ENCODE measurements around the gene PGLYRP4. TPM values are rescaled to one million over a fixed set of nuclear protein-coding genes. Genes with fewer than 3 reads are reported as not detected.
A peak's percentile ranks its signal among the peaks of the same experiment; 100 is the strongest.

PGLYRP4 gene
- total and polyA plus RNA-seq, 12 donors, result not detected

DNA sequence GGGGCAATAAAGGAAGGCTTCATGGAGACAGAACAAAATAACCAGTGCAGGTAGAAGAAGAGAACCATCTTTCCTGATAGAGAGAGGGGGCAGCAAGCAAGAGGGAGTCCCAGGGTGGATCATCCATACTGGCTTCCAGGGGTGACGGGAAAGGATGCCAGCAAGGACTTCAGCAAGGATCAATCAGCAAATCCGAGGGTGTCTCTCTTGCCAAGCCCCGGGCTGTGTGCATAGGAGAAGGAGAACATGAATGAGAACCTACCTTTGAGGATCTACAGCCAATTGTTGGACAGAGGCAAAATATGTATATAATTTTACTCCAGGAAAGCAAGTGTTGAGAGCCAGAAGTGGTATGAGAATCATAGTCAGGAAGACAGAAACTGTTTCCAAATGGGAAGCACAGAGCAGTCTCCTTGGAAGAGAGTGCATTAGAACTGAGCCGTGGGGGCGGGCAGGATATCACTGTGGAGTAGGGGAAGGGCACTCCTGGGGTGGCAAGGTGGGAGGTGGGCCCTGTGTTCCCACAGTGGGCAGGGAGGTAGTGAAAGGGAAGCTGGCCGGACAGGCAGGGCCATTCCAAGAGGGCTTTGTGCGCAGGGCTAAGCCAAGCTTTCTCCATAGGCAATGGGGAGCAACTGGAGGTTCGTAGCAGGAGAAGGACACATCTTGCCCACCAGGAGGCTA, 7.9 kb upstream of the PGLYRP4 start:
- Histone ChIP-seq H3K27ac (no peak overlapping the region), H3K27me3 (peaks cover 8% of the 10 kb centered on the region), H3K4me1 (replicated peaks in 1 of 2) (no peaks in the 10 kb centered on the region), H3K4me3 (no peak overlapping the region), H3K36me3 (replicated peaks in 1 of 2) (no peaks in the 10 kb centered on the region), H3K9me3 (replicated peaks in 1 of 3) (no peaks in the 10 kb centered on the region)
- TF ChIP-seq, protein P1, sequence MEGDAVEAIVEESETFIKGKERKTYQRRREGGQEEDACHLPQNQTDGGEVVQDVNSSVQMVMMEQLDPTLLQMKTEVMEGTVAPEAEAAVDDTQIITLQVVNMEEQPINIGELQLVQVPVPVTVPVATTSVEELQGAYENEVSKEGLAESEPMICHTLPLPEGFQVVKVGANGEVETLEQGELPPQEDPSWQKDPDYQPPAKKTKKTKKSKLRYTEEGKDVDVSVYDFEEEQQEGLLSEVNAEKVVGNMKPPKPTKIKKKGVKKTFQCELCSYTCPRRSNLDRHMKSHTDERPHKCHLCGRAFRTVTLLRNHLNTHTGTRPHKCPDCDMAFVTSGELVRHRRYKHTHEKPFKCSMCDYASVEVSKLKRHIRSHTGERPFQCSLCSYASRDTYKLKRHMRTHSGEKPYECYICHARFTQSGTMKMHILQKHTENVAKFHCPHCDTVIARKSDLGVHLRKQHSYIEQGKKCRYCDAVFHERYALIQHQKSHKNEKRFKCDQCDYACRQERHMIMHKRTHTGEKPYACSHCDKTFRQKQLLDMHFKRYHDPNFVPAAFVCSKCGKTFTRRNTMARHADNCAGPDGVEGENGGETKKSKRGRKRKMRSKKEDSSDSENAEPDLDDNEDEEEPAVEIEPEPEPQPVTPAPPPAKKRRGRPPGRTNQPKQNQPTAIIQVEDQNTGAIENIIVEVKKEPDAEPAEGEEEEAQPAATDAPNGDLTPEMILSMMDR (IDR thresholded peaks at IDR 0.05), result no peak
- no peak for TF ChIP-seq POLR2A (IDR thresholded peaks at IDR 0.05)
- DNase-seq, result peak in 2 of 7 donors; percentile 11 to 24
- intact Hi-C loops (cut with DNase I), result no loop called here
- 78 to 85% (median 84%) methylated on average over 8 of the region's 8 CpGs for WGBS, 4 donors

DNA sequence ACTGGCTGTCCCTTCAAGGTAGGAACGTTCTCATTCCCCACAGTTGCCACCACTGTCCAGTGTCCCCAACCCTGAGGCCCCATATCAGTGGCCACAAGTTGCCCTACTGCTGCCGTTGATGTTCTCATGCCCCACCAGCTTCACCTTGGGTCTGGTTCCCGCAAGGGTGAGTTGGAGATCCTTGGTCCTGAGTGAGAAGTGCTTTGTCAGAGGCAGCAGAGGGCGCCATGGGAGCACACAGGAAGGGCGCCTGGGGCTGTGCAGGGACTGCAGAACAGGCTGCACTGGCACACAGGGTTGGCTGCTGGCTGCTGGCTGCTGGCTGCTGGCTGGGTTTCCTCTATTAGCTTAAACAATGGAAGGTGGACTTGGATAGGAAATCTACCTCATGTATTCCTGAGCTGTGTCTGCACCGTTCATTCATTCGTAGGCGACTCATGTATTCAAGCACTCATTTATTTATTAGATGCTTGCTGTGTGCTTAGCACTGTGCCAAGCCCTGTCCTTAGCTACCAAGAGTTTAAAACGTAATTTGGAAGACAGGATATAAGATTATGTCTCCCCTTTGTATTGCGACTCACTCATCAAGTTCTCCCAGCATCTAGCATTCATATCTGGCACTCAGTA, 6.9 kb upstream of the PGLYRP4 start:
- Histone ChIP-seq H3K4me3 (no peak overlapping the region), H3K27me3 (peaks cover 12% of the 10 kb centered on the region), H3K4me1 (replicated peaks in 1 of 2) (no peaks in the 10 kb centered on the region), H3K36me3 (replicated peaks in 1 of 2) (no peaks in the 10 kb centered on the region), H3K9me3 (replicated peaks in 1 of 3) (no peaks in the 10 kb centered on the region), H3K27ac (no peak overlapping the region)
- TF ChIP-seq, protein P1 (IDR thresholded peaks at IDR 0.05), result peak; percentile 30 to 64 (median 46)
- TF ChIP-seq POLR2A (IDR thresholded peaks at IDR 0.05), result no peak
- 43 to 60% (median 53%) methylated on average over 8 to 10 of the region's 10 CpGs for WGBS, 4 donors
- intact Hi-C loops (cut with DNase I), result no loop called here
- DNase-seq, result peak in 6 of 7 donors; percentile 59 to 76 (median 68)

DNA sequence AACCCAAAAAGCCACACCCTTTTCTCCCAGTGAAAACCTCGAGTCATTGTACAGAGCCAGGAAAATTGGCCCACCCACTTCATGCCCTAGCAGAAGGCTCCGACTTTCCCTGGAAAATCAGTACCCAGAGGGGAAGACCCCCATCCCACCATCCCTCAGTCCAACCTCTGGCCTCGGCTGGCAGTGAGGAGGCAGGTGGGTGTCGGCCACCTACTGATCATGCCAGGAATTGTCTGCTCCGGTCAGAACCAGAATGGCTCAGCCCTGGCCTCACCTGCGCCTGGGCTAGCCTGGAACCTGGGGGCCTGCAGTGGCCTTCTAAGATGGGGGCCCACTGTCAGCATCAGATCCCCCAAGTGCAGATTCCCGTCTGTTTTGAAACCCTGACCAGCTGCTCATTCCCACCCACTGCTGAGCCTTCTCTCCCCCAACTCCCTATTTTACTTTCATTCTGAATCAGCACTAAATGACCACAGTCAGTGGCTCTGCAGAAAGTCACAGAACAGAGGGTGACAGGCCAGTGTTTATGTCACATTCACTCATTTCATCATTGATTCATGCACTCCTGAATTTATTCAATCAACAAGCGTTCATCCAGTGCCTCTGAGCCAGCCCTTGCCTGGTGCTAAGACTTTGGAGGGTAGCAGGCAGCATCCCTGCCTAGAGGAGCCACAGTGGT, 6.0 kb upstream of the PGLYRP4 start:
- Histone ChIP-seq H3K36me3 (replicated peaks in 1 of 2) (no peaks in the 10 kb centered on the region), H3K4me1 (replicated peaks in 1 of 2) (no peaks in the 10 kb centered on the region), H3K27me3 (peaks cover 18% of the 10 kb centered on the region), H3K27ac (no peak overlapping the region), H3K9me3 (replicated peaks in 1 of 3) (no peaks in the 10 kb centered on the region), H3K4me3 (no peak overlapping the region)
- DNase-seq, result peak in 1 of 7 donors; percentile 10
- intact Hi-C loops (cut with DNase I), result loop anchor here in 1 of 2 donors (5.0 kb wide), 1 partner anchor 143 kb away; no protein-coding TSS in a partner anchor
- TF ChIP-seq, protein P1 (IDR thresholded peaks at IDR 0.05), result no peak
- TF ChIP-seq POLR2A (IDR thresholded peaks at IDR 0.05), result no peak
- 63 to 77% (median 66%) methylated on average over 5 to 8 of the region's 8 CpGs for WGBS, 4 donors

DNA sequence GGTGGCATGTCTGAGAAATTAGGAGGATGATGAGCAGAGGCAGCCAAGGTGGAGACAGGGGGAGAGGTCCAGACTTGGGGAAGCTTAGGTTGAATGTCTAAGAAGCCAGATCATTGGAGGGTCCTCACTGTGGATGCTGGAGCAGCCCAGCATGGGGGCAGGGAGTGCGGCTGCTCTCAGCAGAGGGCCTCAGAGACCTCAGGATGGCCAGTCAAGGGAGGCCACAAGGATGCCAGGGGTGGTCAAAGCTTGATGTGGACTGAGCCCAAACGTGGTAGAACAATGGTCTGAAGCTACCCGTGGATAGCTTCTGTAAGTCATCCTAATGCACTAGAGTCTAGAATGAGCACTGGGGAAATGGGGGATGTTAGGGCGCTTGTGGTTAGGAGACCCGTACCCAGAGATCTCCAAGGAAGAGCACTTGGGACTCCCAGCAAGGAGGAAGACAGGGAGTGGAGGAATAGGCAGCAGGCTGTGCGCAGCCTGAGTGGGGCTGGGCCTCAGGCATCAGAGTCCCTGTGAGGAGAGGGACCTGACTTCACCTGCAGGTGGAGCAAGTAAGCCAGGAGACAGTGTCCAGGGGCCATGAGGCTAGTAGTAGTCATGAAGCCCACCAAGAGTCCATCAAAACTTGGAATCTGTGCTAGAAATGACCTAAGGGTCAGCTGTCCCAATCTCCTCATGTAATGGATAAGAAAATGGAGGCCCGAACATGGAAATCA, 4.7 kb upstream of the PGLYRP4 start:
- H3K36me3 ChIP-seq (replicated peaks in 1 of 2), result no peaks in the 10 kb centered on the region
- TF ChIP-seq, protein P1 (IDR thresholded peaks at IDR 0.05), result no peak
- no peak for TF ChIP-seq POLR2A (IDR thresholded peaks at IDR 0.05)
- intact Hi-C loops (cut with DNase I), result loop anchor here (2.0 to 5.0 kb wide), 2 partner anchors 141 to 144 kb away; no protein-coding TSS in a partner anchor
- peaks cover 26% of the 10 kb centered on the region for H3K27me3 ChIP-seq
- H3K9me3 ChIP-seq (replicated peaks in 1 of 3), result no peaks in the 10 kb centered on the region
- peak in 1 of 7 donors; percentile 12 for DNase-seq
- whole genome bisulfite sequencing, 4 donors, result 64 to 83% (median 72%) methylated on average over 7 of the region's 7 CpGs
- H3K27ac ChIP-seq, result no peak overlapping the region
- H3K4me1 ChIP-seq (replicated peaks in 1 of 2), result no peaks in the 10 kb centered on the region
- H3K4me3 ChIP-seq, result no peak overlapping the region

Data from adrenal gland (tissue), 12 donors.